HG02870 (cell line): ENCODE results near the gene HMHB1.

Experiments
- ATAC-seq: cut with Tn5 transposase; IDR thresholded peaks from one replicate; pipeline ENCODE4 v1.9.1; 2021; ENCODE audit warnings: mild to moderate bottlenecking, moderate library complexity; ENCODE audit not compliant: unreplicated experiment

HMHB1 gene

GRCh38 chr5:143865426-143866025 is 53.6 kb downstream of the HMHB1 start:
- ATAC-seq = no peak
